ENCODE measurements around the gene ARID1B. TPM values are rescaled to one million over a fixed set of nuclear protein-coding genes. Genes with fewer than 3 reads are reported as not detected.

The ARID1B gene
- total RNA-seq, 1 donor from 2014 or later = 248 TPM

DNA sequence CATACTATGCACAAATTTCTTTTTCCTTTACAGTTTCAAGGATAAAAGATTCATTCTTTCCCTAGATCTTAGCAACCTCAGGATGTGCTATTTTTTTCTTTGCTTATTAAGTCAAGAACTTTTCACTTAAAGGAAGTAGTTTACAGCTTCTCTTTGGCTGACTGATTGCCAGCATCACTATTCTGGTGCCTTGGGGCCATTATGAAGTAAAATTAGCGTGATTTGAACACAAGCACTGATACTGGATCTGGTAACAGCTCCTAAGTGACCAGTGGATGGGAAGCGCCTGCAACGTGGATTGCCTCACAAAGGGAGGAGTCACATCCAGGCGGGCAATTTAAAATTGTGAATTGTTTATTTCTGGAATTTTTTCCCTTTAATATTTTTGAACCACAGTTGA is 147.1 kb downstream of the ARID1B start:
- POLR2A ChIA-PET = no interaction called here
- H3K27me3 Mint-ChIP-seq = no peaks in the 10 kb centered on the region
- DNase-seq (no peak), ATAC-seq (ENCODE audit: low read depth) (no peak)
- peak overlapping the region; percentile 24 for H3K27ac Mint-ChIP-seq
- peaks cover 67% of the 10 kb centered on the region for H3K4me1 Mint-ChIP-seq
- H3K36me3 Mint-ChIP-seq (ENCODE audit: low read depth) = peaks cover 18% of the 10 kb centered on the region
- CTCF ChIA-PET = interaction anchor here (0.8 kb wide), 1 partner anchor 9 kb away, joined by 3 read pairs; no protein-coding TSS in a partner anchor
- no peak overlapping the region for H3K4me3 Mint-ChIP-seq
- intact Hi-C loops (cut with micrococcal nuclease) = no loop called here
- no peaks in the 10 kb centered on the region for H3K9me3 Mint-ChIP-seq
- no peak for TF ChIP-seq CTCF (IDR thresholded peaks at IDR 0.05)

- peaks cover 65% of the 10 kb centered on the region for H3K4me1 Mint-ChIP-seq
- intact Hi-C loops (cut with micrococcal nuclease) = loop anchor here (5.0 kb wide), 1 partner anchor 33 kb away; no protein-coding TSS in a partner anchor
- POLR2A ChIA-PET = interaction anchor here (0.8 to 1.1 kb wide), 2 partner anchors 9 to 23 kb away, joined by 3 read pairs; no protein-coding TSS in a partner anchor
- TF ChIP-seq CTCF (IDR thresholded peaks at IDR 0.05) = no peak
- no peaks in the 10 kb centered on the region for H3K9me3 Mint-ChIP-seq
- DNase-seq = no peak
- no peak overlapping the region for H3K27ac Mint-ChIP-seq
- no peak for ATAC-seq (ENCODE audit: low read depth)
- no peak overlapping the region for H3K4me3 Mint-ChIP-seq
- H3K27me3 Mint-ChIP-seq = no peaks in the 10 kb centered on the region
- H3K36me3 Mint-ChIP-seq (ENCODE audit: low read depth) = peaks cover 24% of the 10 kb centered on the region
- CTCF ChIA-PET = interaction anchor here (0.8 kb wide), 1 partner anchor 9 kb away, joined by 3 read pairs; no protein-coding TSS in a partner anchor
Observed at GRCh38 chr6:156925026-156925425, 147.8 kb downstream of the ARID1B start.

- intact Hi-C loops (cut with micrococcal nuclease) = loop anchor here (5.0 kb wide), 1 partner anchor 34 kb away; no protein-coding TSS in a partner anchor
- H3K4me3 Mint-ChIP-seq = no peak overlapping the region
Observed at GRCh38 chr6:156925718-156926607, 148.8 kb downstream of the ARID1B start.

DNA sequence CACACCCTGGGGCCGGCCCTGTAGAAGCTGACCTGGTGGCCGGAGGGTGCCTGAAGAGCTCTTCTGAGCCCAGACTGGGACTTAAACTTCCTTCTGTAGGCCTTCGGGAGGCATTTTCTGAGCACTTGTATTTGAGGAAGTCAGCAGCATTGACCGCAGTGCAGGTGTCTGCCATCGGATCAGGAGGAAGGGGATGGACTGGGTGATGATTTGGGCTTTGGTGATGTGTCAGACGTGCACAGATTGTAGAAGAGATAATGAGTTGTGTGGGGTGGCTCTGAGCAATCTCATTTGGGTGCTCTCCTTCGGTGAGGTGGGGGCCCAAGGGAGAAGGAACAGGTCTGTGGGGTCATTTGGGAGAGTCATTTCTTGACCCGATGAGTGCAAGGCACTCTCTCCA is 150.9 kb downstream of the ARID1B start:
- POLR2A ChIA-PET = no interaction called here
- no peaks in the 10 kb centered on the region for H3K9me3 Mint-ChIP-seq
- DNase-seq (no peak), ATAC-seq (ENCODE audit: low read depth) (peak; percentile 21)
- intact Hi-C loops (cut with micrococcal nuclease) = loop anchor here (5.0 kb wide), 1 partner anchor 36 kb away; no protein-coding TSS in a partner anchor
- H3K27me3 Mint-ChIP-seq = no peaks in the 10 kb centered on the region
- H3K4me1 Mint-ChIP-seq = peaks cover 69% of the 10 kb centered on the region
- no peak for TF ChIP-seq CTCF (IDR thresholded peaks at IDR 0.05)
- peaks cover 25% of the 10 kb centered on the region for H3K36me3 Mint-ChIP-seq (ENCODE audit: low read depth)
- peak overlapping the region; percentile 12 for H3K27ac Mint-ChIP-seq
- no peak overlapping the region for H3K4me3 Mint-ChIP-seq
- CTCF ChIA-PET = no interaction called here

More at GRCh38 chr6:156925718-156926607, 148.8 kb downstream of the ARID1B start:
- Mint-ChIP-seq H3K4me1 (peaks cover 68% of the 10 kb centered on the region), H3K9me3 (no peaks in the 10 kb centered on the region), H3K27me3 (no peaks in the 10 kb centered on the region), H3K27ac (peak overlapping the region; percentile 10), H3K36me3 (ENCODE audit: low read depth) (peaks cover 30% of the 10 kb centered on the region)
- CTCF ChIA-PET = no interaction called here
- DNase-seq (no peak), ATAC-seq (ENCODE audit: low read depth) (no peak)
- POLR2A ChIA-PET = interaction anchor here (1.1 kb wide), 1 partner anchor 10 kb away, joined by 3 read pairs; no protein-coding TSS in a partner anchor
- no peak for TF ChIP-seq CTCF (IDR thresholded peaks at IDR 0.05)

DNA sequence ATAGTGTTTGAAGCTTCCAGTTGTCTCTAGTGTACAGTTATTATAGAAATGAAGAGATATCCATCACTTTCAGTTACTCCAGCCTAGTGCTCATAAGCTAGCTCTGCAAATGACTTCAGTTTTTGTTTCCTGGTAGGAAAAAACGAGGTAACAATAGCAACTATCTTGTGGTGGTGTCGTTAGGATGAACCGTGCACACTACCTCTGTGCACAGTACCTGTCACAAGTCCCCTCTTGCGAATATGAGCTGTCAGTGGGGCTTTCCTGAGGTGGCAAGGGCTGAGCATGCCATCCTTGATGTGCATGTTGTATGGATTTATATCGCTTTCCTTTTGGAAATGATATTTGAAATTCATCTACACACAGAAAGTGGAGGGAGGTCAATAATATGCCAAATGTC is 151.8 kb downstream of the ARID1B start:
- ATAC-seq (ENCODE audit: low read depth) (no peak), DNase-seq (no peak)
- H3K27ac Mint-ChIP-seq = no peak overlapping the region
- peaks cover 69% of the 10 kb centered on the region for H3K4me1 Mint-ChIP-seq
- H3K4me3 Mint-ChIP-seq = no peak overlapping the region
- no peaks in the 10 kb centered on the region for H3K9me3 Mint-ChIP-seq
- CTCF ChIA-PET = no interaction called here
- no peak for TF ChIP-seq CTCF (IDR thresholded peaks at IDR 0.05)
- peaks cover 25% of the 10 kb centered on the region for H3K36me3 Mint-ChIP-seq (ENCODE audit: low read depth)
- no peaks in the 10 kb centered on the region for H3K27me3 Mint-ChIP-seq
- intact Hi-C loops (cut with micrococcal nuclease) = loop anchor here (5.0 kb wide), 1 partner anchor 37 kb away; no protein-coding TSS in a partner anchor
- POLR2A ChIA-PET = interaction anchor here (0.7 kb wide), 1 partner anchor 8 kb away, joined by 3 read pairs; no protein-coding TSS in a partner anchor
